Measurements from ENCODE around the gene FGFBP1.

FGFBP1 gene

GRCh38 chr4:15913631-15913970 lies 24.9 kb downstream of the FGFBP1 start:
- in situ Hi-C loops (cut with HindIII; ENCODE audit: low sequenced_read_pairs), result no loop called here

- in situ Hi-C loops (cut with HindIII; ENCODE audit: low sequenced_read_pairs), result no loop called here
Observed at GRCh38 chr4:15912961-15913630, 25.4 kb downstream of the FGFBP1 start.

GRCh38 chr4:15912236-15912635 lies 26.3 kb downstream of the FGFBP1 start:
- in situ Hi-C loops (cut with HindIII; ENCODE audit: low sequenced_read_pairs), result no loop called here

- in situ Hi-C loops (cut with HindIII; ENCODE audit: low sequenced_read_pairs), result no loop called here
Observed at GRCh38 chr4:15910155-15910940, 28.2 kb downstream of the FGFBP1 start.

GRCh38 chr4:15907430-15907829 lies 31.1 kb downstream of the FGFBP1 start:
- in situ Hi-C loops (cut with HindIII; ENCODE audit: low sequenced_read_pairs), result no loop called here

GRCh38 chr4:15906020-15906443 lies 32.5 kb downstream of the FGFBP1 start:
- in situ Hi-C loops (cut with HindIII; ENCODE audit: low sequenced_read_pairs), result no loop called here

- in situ Hi-C loops (cut with HindIII; ENCODE audit: low sequenced_read_pairs), result no loop called here
Observed at GRCh38 chr4:15902746-15903145, 35.8 kb downstream of the FGFBP1 start.

- in situ Hi-C loops (cut with HindIII; ENCODE audit: low sequenced_read_pairs), result no loop called here
Observed at GRCh38 chr4:15901998-15902397, 36.5 kb downstream of the FGFBP1 start.

GRCh38 chr4:15901007-15901406 lies 37.5 kb downstream of the FGFBP1 start:
- in situ Hi-C loops (cut with HindIII; ENCODE audit: low sequenced_read_pairs), result no loop called here

- in situ Hi-C loops (cut with HindIII; ENCODE audit: low sequenced_read_pairs), result no loop called here
Observed at GRCh38 chr4:15899511-15899910, 39.0 kb downstream of the FGFBP1 start.

- in situ Hi-C loops (cut with HindIII; ENCODE audit: low sequenced_read_pairs), result no loop called here
Observed at GRCh38 chr4:15898902-15899301, 39.6 kb downstream of the FGFBP1 start.

GRCh38 chr4:15897577-15897976 lies 41.0 kb downstream of the FGFBP1 start:
- in situ Hi-C loops (cut with HindIII; ENCODE audit: low sequenced_read_pairs), result no loop called here

GRCh38 chr4:15894921-15895916 lies 43.3 kb downstream of the FGFBP1 start:
- in situ Hi-C loops (cut with HindIII; ENCODE audit: low sequenced_read_pairs), result no loop called here

- in situ Hi-C loops (cut with HindIII; ENCODE audit: low sequenced_read_pairs), result no loop called here
Observed at GRCh38 chr4:15894393-15894792, 44.1 kb downstream of the FGFBP1 start.

- in situ Hi-C loops (cut with HindIII; ENCODE audit: low sequenced_read_pairs), result no loop called here
Observed at GRCh38 chr4:15893962-15894361, 44.6 kb downstream of the FGFBP1 start.

GRCh38 chr4:15891312-15891711 lies 47.2 kb downstream of the FGFBP1 start:
- in situ Hi-C loops (cut with HindIII; ENCODE audit: low sequenced_read_pairs), result no loop called here

- in situ Hi-C loops (cut with HindIII; ENCODE audit: low sequenced_read_pairs), result no loop called here
Observed at GRCh38 chr4:15890246-15890829, 48.2 kb downstream of the FGFBP1 start.

GRCh38 chr4:15888515-15888914 lies 50.0 kb downstream of the FGFBP1 start:
- in situ Hi-C loops (cut with HindIII; ENCODE audit: low sequenced_read_pairs), result no loop called here

All from DLD1 (cell line).